Activated CD4-positive, alpha-beta T cell treated with anti-CD3 and anti-CD28 coated beads, Interleukin-2, amount 10 ng/mL, durations not matched to agents 24 days and 14 days (primary cell): ENCODE data around the gene HACD3. TPM values are rescaled to one million over a fixed set of nuclear protein-coding genes. Genes with fewer than 3 reads are reported as not detected.

Source experiments
- DNase-seq: peaks from one replicate; pipeline ENCODE4 v3.0.0; 2022
- H3K27ac Mint-ChIP-seq: one replicate; pipeline ENCODE4 v1.8.0; 2022; ENCODE audit warnings: mild to moderate bottlenecking, mixed read lengths
- H3K27me3 Mint-ChIP-seq: one replicate; pipeline ENCODE4 v1.8.0; 2022; ENCODE audit warnings: mixed read lengths
- H3K36me3 Mint-ChIP-seq: one replicate; pipeline ENCODE4 v1.8.0; 2022; ENCODE audit warnings: low read depth, mild to moderate bottlenecking, mixed read lengths
- H3K4me1 Mint-ChIP-seq: one replicate; pipeline ENCODE4 v1.8.0; 2021; ENCODE audit warnings: mixed read lengths
- H3K4me3 Mint-ChIP-seq: one replicate; pipeline ENCODE4 v1.8.0; 2022; ENCODE audit warnings: mild to moderate bottlenecking, moderate library complexity, mixed read lengths
- H3K9me3 Mint-ChIP-seq: one replicate; pipeline ENCODE4 v1.8.0; 2021; ENCODE audit warnings: mixed read lengths
- intact Hi-C: fragments of 100-400 bp; cut with micrococcal nuclease; formaldehyde crosslinking; loops from one replicate; pipeline ENCODE4 v1.15.1; 2023
- total RNA-seq: library from RNA; stranded (reverse); gene quantifications from 2 replicates; pipeline ENCODE4 v1.2.3, GENCODE V29; 2022

Gene HACD3
- total RNA-seq, 1 donor from 2014 or later = 39.4 TPM

DNA sequence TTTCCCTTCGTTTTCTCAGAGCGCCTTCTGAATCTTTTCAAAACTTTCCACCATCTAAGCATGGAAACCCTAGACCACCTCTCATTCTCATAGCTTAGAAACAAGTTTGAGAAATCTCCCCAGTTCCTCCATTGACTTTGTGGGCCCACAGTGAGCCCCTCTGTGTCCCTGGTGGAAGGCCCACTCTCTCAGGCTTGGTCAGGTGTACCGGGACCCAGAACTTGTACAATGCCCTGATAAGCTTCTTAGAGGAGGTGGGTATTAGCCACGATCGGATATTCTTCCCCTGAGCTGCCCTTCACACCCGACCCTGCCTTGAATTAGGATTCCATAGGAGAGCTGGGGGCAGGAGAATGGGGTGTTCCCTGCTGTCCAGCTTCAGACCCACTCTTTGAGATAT lies 91.4 kb downstream of the HACD3 start, which contains the start of gene SLC24A1:
TSS of gene SLC24A1 (plus strand) at position 301 of the 400 bp plus-strand sequence. CDS start 2,143 bp downstream, outside the sequence.
- no peaks in the 10 kb centered on the region for H3K27me3 Mint-ChIP-seq
- no peak within 1 kb of the TSS for H3K27ac Mint-ChIP-seq
- H3K36me3 Mint-ChIP-seq = no peaks in the 10 kb centered on the region
- no peaks in the 10 kb centered on the region for H3K4me1 Mint-ChIP-seq
- intact Hi-C loops = no loop called here
- no peak for DNase-seq
- no peaks in the 10 kb centered on the region for H3K9me3 Mint-ChIP-seq
- no peak within 1 kb of the TSS for H3K4me3 Mint-ChIP-seq

DNA sequence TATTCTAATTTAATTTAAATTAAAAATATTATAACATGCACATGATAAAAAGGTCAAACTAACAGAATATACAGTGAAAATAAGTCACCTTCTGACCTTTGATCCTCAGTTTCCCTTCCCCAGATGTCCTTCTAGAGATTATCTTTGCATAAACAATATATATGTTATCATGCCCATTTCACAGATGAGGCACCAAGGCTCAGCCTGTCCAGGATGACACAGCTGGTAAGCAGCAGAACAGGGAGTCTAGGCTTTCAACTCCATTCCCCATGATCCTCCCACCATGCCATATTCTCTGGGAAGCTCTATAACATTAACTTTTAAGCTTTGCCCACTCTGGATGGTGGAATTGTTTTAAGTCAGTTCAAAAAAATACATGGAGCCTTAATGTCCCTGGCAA lies 92.8 kb downstream of the HACD3 start:
- Mint-ChIP-seq H3K4me1 (no peaks in the 10 kb centered on the region), H3K27me3 (no peaks in the 10 kb centered on the region), H3K36me3 (no peaks in the 10 kb centered on the region), H3K9me3 (no peaks in the 10 kb centered on the region), H3K4me3 (no peak overlapping the region), H3K27ac (no peak overlapping the region)
- intact Hi-C loops = no loop called here
- no peak for DNase-seq

DNA sequence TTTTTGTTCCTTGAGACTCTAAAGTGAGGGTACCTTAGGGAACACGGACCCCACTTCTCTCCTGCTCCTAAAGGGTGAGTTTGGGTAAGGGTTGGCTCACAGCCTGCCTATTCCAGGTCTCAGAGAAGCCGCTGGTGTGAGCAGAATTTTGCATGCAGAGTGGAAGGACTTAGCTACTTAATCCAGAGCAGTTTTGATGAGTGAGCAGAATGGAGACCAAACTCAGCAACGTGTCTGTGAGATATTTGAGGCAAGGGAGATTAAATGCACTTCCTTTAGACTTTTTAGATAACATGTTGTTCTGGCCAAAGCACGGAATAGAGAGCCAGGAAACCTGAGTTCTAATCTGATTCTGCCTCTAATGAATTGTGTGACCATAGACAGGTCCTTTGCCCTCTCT lies 96.6 kb downstream of the HACD3 start:
- intact Hi-C loops = no loop called here
- H3K9me3 Mint-ChIP-seq = no peaks in the 10 kb centered on the region
- no peaks in the 10 kb centered on the region for H3K36me3 Mint-ChIP-seq
- no peak overlapping the region for H3K27ac Mint-ChIP-seq
- DNase-seq = no peak
- no peak overlapping the region for H3K4me3 Mint-ChIP-seq
- peaks cover 4% of the 10 kb centered on the region for H3K4me1 Mint-ChIP-seq
- no peaks in the 10 kb centered on the region for H3K27me3 Mint-ChIP-seq

Other genes starting within 250 kb of the HACD3 start
- 11.7 TPM in 2 replicates for gene PARP16, start 243.6 kb upstream of the HACD3 start, total RNA-seq
- not detected in 2 replicates for gene RNU5A-1, start 234.4 kb upstream of the HACD3 start, total RNA-seq
- gene RNU5B-1, start 225.8 kb upstream of the HACD3 start, total RNA-seq = not detected in 2 replicates
- not detected in 2 replicates for gene IGDCC3, start 152.5 kb upstream of the HACD3 start, total RNA-seq
- gene IGDCC4, start 107.5 kb upstream of the HACD3 start, total RNA-seq = 0.19 and 0.26 TPM in 2 replicates
- gene DPP8, start 12.8 kb upstream of the HACD3 start, total RNA-seq = 31.4 and 36.0 TPM in 2 replicates
- 46.4 and 49.2 TPM in 2 replicates for gene INTS14, start 80.7 kb downstream of the HACD3 start, total RNA-seq
- gene SLC24A1, start 91.5 kb downstream of the HACD3 start, total RNA-seq = 5.1 and 5.5 TPM in 2 replicates